GM13977 (cell line): ENCODE measurements around the gene CCR6.
A peak's percentile ranks its signal among the peaks of the same experiment; 100 is the strongest.

Source experiments
- DNase-seq: peaks from one replicate; pipeline ENCODE4 v3.0.0; 2012; ENCODE audit warnings: low spot score
- CTCF ChIP-seq: IDR thresholded peaks from 2 replicates; pipeline ENCODE4 v1.5.1; 2012; ENCODE audit warnings: mild to moderate bottlenecking, control low read depth; ENCODE audit not compliant: insufficient read depth; ENCODE audit errors: extremely low read depth, missing control alignments
- in situ Hi-C: fragments of 300-500 bp; cut with MboI; formaldehyde crosslinking; loops from one replicate; pipeline ENCODE4 v1.12.0; 2022; ENCODE audit warnings: low sequenced_read_pairs, low pct_unique_long_range_greater_than_20kb, mixed read lengths, inconsistent platforms; ENCODE audit not compliant: unreplicated experiment

CCR6 gene

GRCh38 chr6:167093922-167094432 is 28.9 kb upstream of the CCR6 start:
- in situ Hi-C loops: no loop called here
- peak; percentile 80 for DNase-seq
- TF ChIP-seq CTCF: no peak

- in situ Hi-C loops: no loop called here
- no peak for TF ChIP-seq CTCF
- peak; percentile 44 for DNase-seq
Observed at GRCh38 chr6:167094436-167094819, 28.5 kb upstream of the CCR6 start.

- no peak for TF ChIP-seq CTCF
- peak; percentile 78 for DNase-seq
- in situ Hi-C loops: no loop called here
Observed at GRCh38 chr6:167094820-167095637, 27.9 kb upstream of the CCR6 start.

- TF ChIP-seq CTCF: no peak
Observed at GRCh38 chr6:167095888-167096287, 27.0 kb upstream of the CCR6 start.

GRCh38 chr6:167096991-167097390 is 25.9 kb upstream of the CCR6 start:
- DNase-seq: no peak
- no peak for TF ChIP-seq CTCF
- in situ Hi-C loops: no loop called here

More at GRCh38 chr6:167095888-167096287, 27.0 kb upstream of the CCR6 start:
- DNase-seq: no peak
- in situ Hi-C loops: no loop called here

- no peak for TF ChIP-seq CTCF
- DNase-seq: no peak
- in situ Hi-C loops: no loop called here
Observed at GRCh38 chr6:167097770-167098169, 25.1 kb upstream of the CCR6 start.
